Measurements from ENCODE around the gene CCL8.

CCL8 gene

DNA sequence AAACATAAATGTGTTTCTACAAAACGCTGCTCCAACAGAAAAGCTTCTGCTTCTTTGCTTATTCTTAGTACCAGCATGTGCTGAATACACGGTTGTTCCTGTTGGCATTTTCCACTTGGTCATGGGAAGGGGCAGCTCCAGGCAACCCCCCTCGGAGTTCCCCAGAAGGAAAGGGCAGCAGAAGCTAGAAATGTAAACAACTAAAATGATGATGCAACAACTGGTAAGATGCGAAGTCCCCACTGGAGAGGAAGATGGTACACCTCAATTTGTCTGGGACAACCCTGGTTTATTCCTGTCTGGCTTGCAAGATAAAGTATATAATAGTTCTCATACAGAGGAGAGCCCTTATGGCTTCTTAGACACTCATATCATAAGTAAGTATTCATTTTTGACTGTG is 27.8 kb downstream of the CCL8 start:
- Histone ChIP-seq H3K27me3 (ENCODE audit: control insufficient read depth, low read length) (no peaks in the 10 kb centered on the region), H4K20me1 (ENCODE audit: control insufficient read depth, insufficient read depth, low read depth, low read length) (no peaks in the 10 kb centered on the region), H3K79me2 (ENCODE audit: control insufficient read depth, low read length) (no peaks in the 10 kb centered on the region), H3F3A (ENCODE audit: control insufficient read depth, insufficient read depth) (no peaks in the 10 kb centered on the region), H3K9me2 (replicated peaks; ENCODE audit: control insufficient read depth, low read length) (no peaks in the 10 kb centered on the region), H3K4me1 (ENCODE audit: control insufficient read depth, low read length) (no peaks in the 10 kb centered on the region), H3K27ac (ENCODE audit: low read depth, low read length) (no peak overlapping the region), H3K4me2 (ENCODE audit: low read length) (no peak overlapping the region), H3K36me3 (ENCODE audit: control insufficient read depth, low read length) (no peaks in the 10 kb centered on the region), H3K9me3 (ENCODE audit: control insufficient read depth, insufficient read depth, low read length) (no peaks in the 10 kb centered on the region), H3K4me3 (ENCODE audit: low read length) (no peak overlapping the region)
- TF ChIP-seq EZH2phosphoT487 (IDR thresholded peaks at IDR 0.05; ENCODE audit: borderline replicate concordance, low read length), result no peak
- TF ChIP-seq, protein P1, sequence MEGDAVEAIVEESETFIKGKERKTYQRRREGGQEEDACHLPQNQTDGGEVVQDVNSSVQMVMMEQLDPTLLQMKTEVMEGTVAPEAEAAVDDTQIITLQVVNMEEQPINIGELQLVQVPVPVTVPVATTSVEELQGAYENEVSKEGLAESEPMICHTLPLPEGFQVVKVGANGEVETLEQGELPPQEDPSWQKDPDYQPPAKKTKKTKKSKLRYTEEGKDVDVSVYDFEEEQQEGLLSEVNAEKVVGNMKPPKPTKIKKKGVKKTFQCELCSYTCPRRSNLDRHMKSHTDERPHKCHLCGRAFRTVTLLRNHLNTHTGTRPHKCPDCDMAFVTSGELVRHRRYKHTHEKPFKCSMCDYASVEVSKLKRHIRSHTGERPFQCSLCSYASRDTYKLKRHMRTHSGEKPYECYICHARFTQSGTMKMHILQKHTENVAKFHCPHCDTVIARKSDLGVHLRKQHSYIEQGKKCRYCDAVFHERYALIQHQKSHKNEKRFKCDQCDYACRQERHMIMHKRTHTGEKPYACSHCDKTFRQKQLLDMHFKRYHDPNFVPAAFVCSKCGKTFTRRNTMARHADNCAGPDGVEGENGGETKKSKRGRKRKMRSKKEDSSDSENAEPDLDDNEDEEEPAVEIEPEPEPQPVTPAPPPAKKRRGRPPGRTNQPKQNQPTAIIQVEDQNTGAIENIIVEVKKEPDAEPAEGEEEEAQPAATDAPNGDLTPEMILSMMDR (IDR thresholded peaks at IDR 0.05; ENCODE audit: low read depth, low read length, poor library complexity, severe bottlenecking), result no peak

DNA sequence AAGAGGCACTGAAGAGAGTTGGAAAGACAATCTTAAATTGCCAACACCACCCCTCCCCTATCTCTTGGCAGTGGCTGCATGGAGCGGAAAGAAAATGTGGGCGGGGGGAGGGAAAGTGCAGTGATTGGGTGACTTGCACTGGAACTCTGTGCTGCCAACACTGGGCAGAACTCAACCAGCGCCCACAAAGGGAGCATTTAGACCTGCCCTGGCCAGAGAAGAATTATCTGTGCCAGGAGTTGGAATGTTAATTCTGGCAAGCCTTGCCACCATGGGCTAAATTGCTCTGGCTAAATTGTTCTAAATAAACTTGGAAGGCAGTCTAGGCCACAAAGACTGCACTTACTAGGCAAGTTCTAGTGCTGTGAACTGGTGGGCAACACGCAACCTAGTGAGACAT is 30.5 kb downstream of the CCL8 start:
- Histone ChIP-seq H3K79me2 (ENCODE audit: control insufficient read depth, low read length) (no peaks in the 10 kb centered on the region), H3K4me2 (ENCODE audit: low read length) (no peak overlapping the region), H3K9me2 (replicated peaks; ENCODE audit: control insufficient read depth, low read length) (no peaks in the 10 kb centered on the region), H3K9me3 (ENCODE audit: control insufficient read depth, insufficient read depth, low read length) (no peaks in the 10 kb centered on the region), H3K4me1 (ENCODE audit: control insufficient read depth, low read length) (no peaks in the 10 kb centered on the region), H3K4me3 (ENCODE audit: low read length) (no peak overlapping the region), H3K27ac (ENCODE audit: low read depth, low read length) (no peak overlapping the region), H3K36me3 (ENCODE audit: control insufficient read depth, low read length) (no peaks in the 10 kb centered on the region), H3F3A (ENCODE audit: control insufficient read depth, insufficient read depth) (no peaks in the 10 kb centered on the region), H4K20me1 (ENCODE audit: control insufficient read depth, insufficient read depth, low read depth, low read length) (no peaks in the 10 kb centered on the region), H3K27me3 (ENCODE audit: control insufficient read depth, low read length) (no peaks in the 10 kb centered on the region; the same call in 1 of the 2 replicates)
- TF ChIP-seq, protein P1 (IDR thresholded peaks at IDR 0.05; ENCODE audit: low read depth, low read length, poor library complexity, severe bottlenecking), result no peak
- no peak for TF ChIP-seq EZH2phosphoT487 (IDR thresholded peaks at IDR 0.05; ENCODE audit: borderline replicate concordance, low read length)

DNA sequence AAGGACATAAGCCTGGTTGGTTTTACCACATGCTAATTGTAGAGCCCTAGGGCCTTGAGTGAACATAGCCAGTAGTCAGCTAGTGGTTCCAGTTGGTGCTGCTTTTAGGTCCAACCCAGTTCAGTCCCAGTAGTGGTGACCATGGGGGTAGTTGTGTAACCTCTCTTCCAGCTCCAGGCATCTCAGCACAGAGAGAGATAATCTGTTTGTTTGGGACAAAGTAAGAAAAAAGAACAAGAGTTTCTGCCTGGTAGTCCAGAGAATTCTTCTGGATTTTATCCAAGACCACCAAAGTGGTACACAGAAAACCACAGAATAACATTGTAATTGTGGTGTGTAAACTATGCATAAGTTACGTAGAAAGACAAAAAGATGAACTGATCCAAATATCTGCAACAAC is 31.9 kb downstream of the CCL8 start:
- H3K4me3 ChIP-seq (ENCODE audit: low read length), result no peak overlapping the region
- H3K9me2 ChIP-seq (replicated peaks; ENCODE audit: control insufficient read depth, low read length), result no peaks in the 10 kb centered on the region
- no peaks in the 10 kb centered on the region for H3F3A ChIP-seq (ENCODE audit: control insufficient read depth, insufficient read depth)
- TF ChIP-seq, protein P1 (IDR thresholded peaks at IDR 0.05; ENCODE audit: low read depth, low read length, poor library complexity, severe bottlenecking), result no peak
- TF ChIP-seq EZH2phosphoT487 (IDR thresholded peaks at IDR 0.05; ENCODE audit: borderline replicate concordance, low read length), result no peak
- no peaks in the 10 kb centered on the region for H3K36me3 ChIP-seq (ENCODE audit: control insufficient read depth, low read length)
- no peak overlapping the region for H3K4me2 ChIP-seq (ENCODE audit: low read length)
- no peaks in the 10 kb centered on the region for H3K9me3 ChIP-seq (ENCODE audit: control insufficient read depth, insufficient read depth, low read length)
- no peaks in the 10 kb centered on the region; the same call in 1 of the 2 replicates for H3K27me3 ChIP-seq (ENCODE audit: control insufficient read depth, low read length)
- no peaks in the 10 kb centered on the region for H3K79me2 ChIP-seq (ENCODE audit: control insufficient read depth, low read length)
- no peaks in the 10 kb centered on the region for H4K20me1 ChIP-seq (ENCODE audit: control insufficient read depth, insufficient read depth, low read depth, low read length)
- no peaks in the 10 kb centered on the region for H3K4me1 ChIP-seq (ENCODE audit: control insufficient read depth, low read length)
- no peak overlapping the region for H3K27ac ChIP-seq (ENCODE audit: low read depth, low read length)
